Uterus (tissue), 4 donors: Measurements from ENCODE around the gene DAP. TPM values are rescaled to one million over a fixed set of nuclear protein-coding genes. Genes with fewer than 3 reads are reported as not detected.
"Not testable (repeated sequence)": the region's sequence is repeated elsewhere in the genome, so short reads cannot be mapped to it uniquely, and the experiment has no call there.

Experiments used
- DNase-seq, 2 donors: peaks; one replicate each; pipeline ENCODE4 v3.0.0-alpha.2; 2019 to 2020
- H3K27ac ChIP-seq, 2 donors: fragments of 200-600 bp; sonication (generic); 1 replicate in 1 of 2; 2 replicates in 1 of 2; pipeline ENCODE4 v1.5.1; 2016 to 2018
- H3K27me3 ChIP-seq, 2 donors: fragments of 200-600 bp; sonication (generic); one replicate each; pipeline ENCODE4 v1.5.1; 2018 to 2019; ENCODE audit warnings: control low read depth in 1 of 2
- H3K36me3 ChIP-seq, 2 donors: fragments of 200-600 bp; sonication (generic); one replicate each; pipeline ENCODE4 v1.5.1; 2019; ENCODE audit warnings: control low read depth in 1 of 2
- H3K4me1 ChIP-seq, 2 donors: fragments of 200-600 bp; sonication (generic); one replicate each; pipeline ENCODE4 v1.5.1; 2018 to 2019; ENCODE audit warnings: control low read depth in 1 of 2
- H3K4me3 ChIP-seq, 2 donors: fragments of 200-600 bp; sonication (generic); 1 replicate in 1 of 2; 2 replicates in 1 of 2; pipeline ENCODE4 v1.5.1; 2018 to 2019; ENCODE audit warnings: mild to moderate bottlenecking in 1 of 2
- H3K9me3 ChIP-seq, 2 donors: fragments of 200-600 bp; sonication (generic); one replicate each; pipeline ENCODE4 v1.5.1; 2019; ENCODE audit warnings: control low read depth in 1 of 2
- POLR2A ChIP-seq, 2 donors: fragments of 450-650 bp; IDR thresholded peaks; one replicate each; pipeline ENCODE4 v1.6.1; 2016; ENCODE audit warnings: antibody characterized with exemption in 2 of 2, mild to moderate bottlenecking in 1 of 2, moderate library complexity in 1 of 2
- intact Hi-C: fragments of 100-400 bp; cut with DNase I; formaldehyde crosslinking; loops from one replicate; pipeline ENCODE4 v1.15.1; 2023; ENCODE audit warnings: low total_unique reads
- total RNA-seq, 4 donors: library from RNA; depleted of rRNA in 3 of 4; stranded (reverse); fragments of >200 nt in 3 of 4; gene quantifications; one replicate each; pipeline versions ENCODE4 v1.1.0 to v1.2.4, GENCODE V29; 2014 to 2023
- TF ChIP-seq, protein P1 (sequence below), 4 experiments: fragments of 200-600 bp in 2 of 4; fragments of 450-650 bp in 2 of 4; sonication (generic) in 2 of 4; IDR thresholded peaks; one replicate each; pipeline ENCODE4 v1.5.1; 2016 to 2019; ENCODE audit warnings: antibody characterized with exemption in 4 of 4, mild to moderate bottlenecking in 2 of 4, moderate library complexity in 1 of 4
- donor health status: DM: yes; HTN: yes; CAD: no.

Gene DAP
- total RNA-seq, 4 donors from 2014 or later, result 38.2 to 83.9 (median 50.0) TPM

- H3K4me3 ChIP-seq, result no peak overlapping the region
- TF ChIP-seq, protein P1, sequence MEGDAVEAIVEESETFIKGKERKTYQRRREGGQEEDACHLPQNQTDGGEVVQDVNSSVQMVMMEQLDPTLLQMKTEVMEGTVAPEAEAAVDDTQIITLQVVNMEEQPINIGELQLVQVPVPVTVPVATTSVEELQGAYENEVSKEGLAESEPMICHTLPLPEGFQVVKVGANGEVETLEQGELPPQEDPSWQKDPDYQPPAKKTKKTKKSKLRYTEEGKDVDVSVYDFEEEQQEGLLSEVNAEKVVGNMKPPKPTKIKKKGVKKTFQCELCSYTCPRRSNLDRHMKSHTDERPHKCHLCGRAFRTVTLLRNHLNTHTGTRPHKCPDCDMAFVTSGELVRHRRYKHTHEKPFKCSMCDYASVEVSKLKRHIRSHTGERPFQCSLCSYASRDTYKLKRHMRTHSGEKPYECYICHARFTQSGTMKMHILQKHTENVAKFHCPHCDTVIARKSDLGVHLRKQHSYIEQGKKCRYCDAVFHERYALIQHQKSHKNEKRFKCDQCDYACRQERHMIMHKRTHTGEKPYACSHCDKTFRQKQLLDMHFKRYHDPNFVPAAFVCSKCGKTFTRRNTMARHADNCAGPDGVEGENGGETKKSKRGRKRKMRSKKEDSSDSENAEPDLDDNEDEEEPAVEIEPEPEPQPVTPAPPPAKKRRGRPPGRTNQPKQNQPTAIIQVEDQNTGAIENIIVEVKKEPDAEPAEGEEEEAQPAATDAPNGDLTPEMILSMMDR (IDR thresholded peaks at IDR 0.05), result no peak
- no peak for TF ChIP-seq POLR2A (IDR thresholded peaks at IDR 0.05)
- no peaks in the 10 kb centered on the region for H3K27me3 ChIP-seq
- no peaks in the 10 kb centered on the region for H3K36me3 ChIP-seq
- no peak for DNase-seq
- no peak overlapping the region for H3K27ac ChIP-seq
- H3K9me3 ChIP-seq, result no peaks in the 10 kb centered on the region
- no peaks in the 10 kb centered on the region for H3K4me1 ChIP-seq
- intact Hi-C loops, result no loop called here
Observed at GRCh38 chr5:10645146-10645545, 115.9 kb downstream of the DAP start.

DNA sequence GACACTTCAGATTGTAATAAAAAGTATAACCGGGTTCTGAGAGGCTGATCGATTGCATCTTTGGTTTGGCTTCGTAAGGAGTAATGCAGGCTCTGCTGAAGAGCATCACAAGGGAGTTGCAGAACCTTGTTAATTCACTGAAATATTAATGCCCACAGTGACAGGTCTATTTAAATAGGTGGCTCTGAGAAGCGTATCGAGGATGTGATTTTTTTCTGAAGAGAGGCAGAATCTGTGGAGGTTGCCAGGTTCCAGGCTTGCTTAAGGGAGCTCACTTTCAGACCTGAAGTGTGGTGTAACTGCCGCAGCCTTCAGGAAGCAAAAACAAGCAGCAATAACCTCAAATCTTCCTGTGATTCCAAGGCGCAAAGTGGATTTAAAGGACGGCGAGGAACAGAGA, 116.8 kb downstream of the DAP start:
- no peak overlapping the region for H3K4me3 ChIP-seq
- no peaks in the 10 kb centered on the region for H3K9me3 ChIP-seq
- H3K27ac ChIP-seq, result no peak overlapping the region
- no peak for DNase-seq
- TF ChIP-seq, protein P1 (IDR thresholded peaks at IDR 0.05), result no peak
- TF ChIP-seq POLR2A (IDR thresholded peaks at IDR 0.05), result no peak
- H3K4me1 ChIP-seq, result no peaks in the 10 kb centered on the region
- H3K27me3 ChIP-seq, result no peaks in the 10 kb centered on the region
- intact Hi-C loops, result no loop called here
- H3K36me3 ChIP-seq, result no peaks in the 10 kb centered on the region

GRCh38 chr5:10642367-10642766, 118.7 kb downstream of the DAP start:
- Histone ChIP-seq H3K9me3 (no peaks in the 10 kb centered on the region), H3K27ac (no peak overlapping the region), H3K27me3 (no peaks in the 10 kb centered on the region), H3K4me3 (no peak overlapping the region), H3K4me1 (no peaks in the 10 kb centered on the region), H3K36me3 (no peaks in the 10 kb centered on the region)
- intact Hi-C loops, result no loop called here
- TF ChIP-seq, protein P1 (IDR thresholded peaks at IDR 0.05), result no peak
- TF ChIP-seq POLR2A (IDR thresholded peaks at IDR 0.05), result no peak
- DNase-seq, result peak in 1 of 2 donors; percentile 2

- intact Hi-C loops, result no loop called here
- H3K9me3 ChIP-seq, result no peaks in the 10 kb centered on the region
- no peak overlapping the region for H3K27ac ChIP-seq
- DNase-seq, result no peak
- H3K36me3 ChIP-seq, result no peaks in the 10 kb centered on the region
- H3K27me3 ChIP-seq, result no peaks in the 10 kb centered on the region
- TF ChIP-seq, protein P1 (IDR thresholded peaks at IDR 0.05), result no peak
- TF ChIP-seq POLR2A (IDR thresholded peaks at IDR 0.05), result no peak
- H3K4me1 ChIP-seq, result no peaks in the 10 kb centered on the region
- H3K4me3 ChIP-seq, result no peak overlapping the region
Observed at GRCh38 chr5:10639846-10640368, 121.1 kb downstream of the DAP start.

DNA sequence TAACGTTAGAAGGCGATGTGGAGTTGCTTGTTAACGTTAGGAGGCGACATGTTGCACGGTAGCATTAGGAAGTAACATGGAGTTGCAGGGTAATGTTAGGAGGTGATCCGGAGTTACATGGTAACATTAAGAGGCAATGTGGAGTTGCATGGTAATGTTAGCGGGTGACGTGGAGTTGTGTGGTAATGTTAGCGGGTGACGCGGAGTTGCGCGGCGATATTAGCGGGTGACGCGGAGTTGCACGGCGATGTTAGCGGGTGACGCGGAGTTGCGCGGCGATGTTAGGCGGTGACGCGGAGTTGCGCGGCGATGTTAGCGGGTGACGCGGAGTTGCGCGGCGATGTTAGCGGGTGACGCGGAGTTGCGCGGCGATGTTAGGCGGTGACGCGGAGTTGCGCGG, 122.3 kb downstream of the DAP start:
- H3K9me3 ChIP-seq, H3K4me3 ChIP-seq, DNase-seq, H3K36me3 ChIP-seq, H3K27ac ChIP-seq, H3K4me1 ChIP-seq, H3K27me3 ChIP-seq, intact Hi-C loops: not testable (repeated sequence)

- no peak for TF ChIP-seq POLR2A (IDR thresholded peaks at IDR 0.05)
- TF ChIP-seq, protein P1 (IDR thresholded peaks at IDR 0.05), result no peak
- Histone ChIP-seq H3K4me1 (no peaks in the 10 kb centered on the region), H3K4me3 (no peak overlapping the region), H3K27me3 (no peaks in the 10 kb centered on the region), H3K27ac (no peak overlapping the region), H3K9me3 (no peaks in the 10 kb centered on the region), H3K36me3 (no peaks in the 10 kb centered on the region)
- no peak for DNase-seq
- intact Hi-C loops, result no loop called here
Observed at GRCh38 chr5:10637944-10638343, 123.1 kb downstream of the DAP start.
